UCSD-AML1 (cell line): ENCODE data around the gene CHST13.
"Not testable (repeated sequence)": the region's sequence is repeated elsewhere in the genome, so short reads cannot be mapped to it uniquely, and the experiment has no call there.

ENCODE experiments used
- DNase-seq: peaks from one replicate; lab custom pipeline; 2025; ENCODE audit not compliant: unreplicated experiment; lab: John Stamatoyannopoulos, UW

Gene CHST13

DNA sequence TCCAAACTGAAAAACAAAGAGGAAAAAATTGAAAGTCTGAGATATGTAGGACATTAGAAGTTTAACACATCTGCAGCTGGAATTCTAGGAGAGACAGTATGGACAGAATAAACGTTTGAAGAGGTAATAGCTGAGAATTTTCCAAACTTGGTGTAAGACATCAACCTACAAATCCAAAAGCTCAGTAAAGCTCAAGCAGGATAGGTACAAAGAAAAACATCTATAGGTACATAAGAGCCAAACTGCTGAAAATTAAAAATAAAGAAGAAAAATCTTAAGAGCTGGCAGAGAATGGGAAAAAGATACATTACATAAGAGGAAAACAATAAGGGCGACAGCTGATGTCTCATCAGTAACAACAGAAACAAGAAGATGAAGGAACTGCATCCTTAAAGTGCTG, 57.6 kb downstream of the CHST13 start:
- DNase-seq, result no peak

DNA sequence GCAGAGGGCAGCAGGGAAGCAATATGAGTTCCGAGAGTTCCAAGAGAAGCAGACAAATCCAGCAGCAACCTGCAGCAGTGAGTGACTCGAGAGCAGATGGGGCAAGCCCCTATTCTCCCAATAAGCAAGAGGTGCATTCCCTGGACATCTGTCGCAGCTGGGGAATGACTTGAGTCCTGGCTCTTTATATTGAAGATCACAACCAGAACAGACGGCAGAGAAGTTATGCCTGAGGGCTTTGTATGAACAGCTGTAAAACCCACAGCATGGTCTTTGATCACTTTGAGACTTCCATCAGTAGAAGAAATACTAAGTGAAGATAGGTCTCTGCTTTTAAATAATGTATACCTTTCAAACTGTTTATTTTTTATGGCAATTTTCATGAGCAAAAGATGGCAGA, 58.4 kb downstream of the CHST13 start:
- DNase-seq, result no peak

DNA sequence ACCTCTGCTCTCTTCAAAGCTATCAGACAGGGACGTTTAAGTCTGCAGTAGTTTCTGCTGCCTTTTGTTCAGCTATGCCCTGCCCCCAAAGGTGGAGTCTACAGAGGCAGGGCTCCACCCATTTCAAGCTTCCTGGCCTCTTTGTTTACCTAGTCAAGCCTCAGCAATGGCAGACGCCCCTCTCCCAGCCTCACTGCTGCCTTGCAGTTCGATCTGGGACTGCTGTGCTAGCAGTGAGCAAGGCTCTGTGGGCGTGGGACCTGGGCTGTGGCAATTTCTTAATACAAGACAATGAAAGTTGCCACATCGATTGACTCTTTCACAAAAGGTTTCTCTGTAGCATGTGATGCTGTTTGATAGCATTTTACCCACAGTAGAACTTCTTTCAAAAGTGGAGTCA, 67.6 kb downstream of the CHST13 start:
- not testable (repeated sequence) for DNase-seq
